M059J (cell line): ENCODE results near the gene REM1. TPM values are rescaled to one million over a fixed set of nuclear protein-coding genes. Genes with fewer than 3 reads are reported as not detected.
A peak's percentile ranks its signal among the peaks of the same experiment; 100 is the strongest.
"Not testable (repeated sequence)": the region's sequence is repeated elsewhere in the genome, so short reads cannot be mapped to it uniquely, and the experiment has no call there.

Source experiments
- DNase-seq: peaks from one replicate; pipeline ENCODE4 v3.0.0-alpha.2; 2012; ENCODE audit warnings: low read depth
- total RNA-seq: library from RNA; depleted of rRNA; stranded (reverse); fragments of >200 nt; shearing (Covaris generic); gene quantifications from 2 replicates; pipeline ENCODE4 v1.2.3, GENCODE V29; 2014

Gene REM1
- total RNA-seq, 1 experiment from 2014 or later = not detected

GRCh38 chr20:31484001-31484400 lies 8.9 kb downstream of the REM1 start:
- DNase-seq = no peak

DNA sequence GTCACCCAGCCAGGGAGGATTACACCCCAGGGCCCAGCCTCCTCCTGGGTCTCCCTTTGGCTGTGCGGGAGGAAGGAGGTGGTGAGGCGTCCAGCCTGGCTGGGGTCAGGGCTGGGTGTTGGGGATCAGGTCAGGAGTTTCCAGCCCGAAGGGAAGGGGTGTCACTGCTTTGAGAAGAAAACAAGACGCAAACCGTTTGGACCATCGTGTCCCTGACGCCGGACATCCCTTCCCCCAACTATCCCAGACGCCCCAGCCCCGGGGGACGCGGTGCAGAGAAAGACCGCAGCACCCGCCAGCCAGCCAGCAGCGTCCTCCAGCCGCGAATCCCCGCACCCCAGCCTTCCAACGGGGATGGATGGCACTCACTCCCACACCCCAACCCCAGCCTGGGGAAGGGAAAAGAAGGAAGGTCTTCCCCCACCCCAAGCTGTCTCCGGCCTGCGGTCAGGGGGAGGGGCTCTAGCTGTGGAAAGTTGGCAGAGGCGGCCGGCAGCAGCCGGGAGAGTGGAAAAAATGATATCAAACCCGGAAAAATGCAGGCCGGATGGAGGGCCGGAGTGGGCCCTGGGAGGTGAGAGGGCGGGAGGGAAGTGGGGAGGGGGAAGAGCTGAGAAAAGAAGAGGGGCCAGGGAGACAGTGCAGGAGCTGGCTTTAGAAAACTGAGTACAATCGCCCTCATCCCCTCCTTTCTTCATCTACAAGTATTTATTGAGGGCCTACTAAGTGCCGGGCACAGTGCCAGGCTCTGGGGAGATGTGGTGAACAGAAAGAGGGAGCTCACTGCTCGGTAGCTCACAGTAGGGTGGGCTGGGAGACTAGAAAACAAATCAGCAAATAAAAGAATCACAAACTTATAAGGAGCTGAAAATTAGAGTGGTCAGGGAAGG lies 10.6 kb downstream of the REM1 start:
- peak; percentile 83 for DNase-seq

DNA sequence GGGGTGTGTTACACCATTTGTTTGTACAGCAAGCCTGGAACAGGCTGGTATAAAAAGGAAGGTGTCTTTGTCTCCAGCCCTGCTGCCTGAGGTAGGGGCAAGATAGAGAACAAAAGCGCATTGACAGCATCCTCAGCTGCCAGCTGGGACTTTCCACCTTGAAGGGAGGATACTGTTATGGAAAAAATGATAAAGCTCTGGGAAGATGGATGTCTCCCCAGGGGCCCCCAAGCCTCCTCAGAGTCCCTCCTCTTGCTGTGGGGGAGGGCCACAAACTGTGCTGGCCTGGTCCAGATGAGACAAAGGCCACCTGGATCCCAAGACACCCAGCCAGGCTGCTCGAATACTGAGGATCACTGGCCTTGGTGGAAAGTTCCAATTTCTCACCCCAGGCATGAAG lies 13.0 kb downstream of the REM1 start:
- DNase-seq = no peak

- no peak for DNase-seq
These were observed 14.1 kb downstream of the REM1 start for GRCh38 chr20:31489152-31489551.

DNA sequence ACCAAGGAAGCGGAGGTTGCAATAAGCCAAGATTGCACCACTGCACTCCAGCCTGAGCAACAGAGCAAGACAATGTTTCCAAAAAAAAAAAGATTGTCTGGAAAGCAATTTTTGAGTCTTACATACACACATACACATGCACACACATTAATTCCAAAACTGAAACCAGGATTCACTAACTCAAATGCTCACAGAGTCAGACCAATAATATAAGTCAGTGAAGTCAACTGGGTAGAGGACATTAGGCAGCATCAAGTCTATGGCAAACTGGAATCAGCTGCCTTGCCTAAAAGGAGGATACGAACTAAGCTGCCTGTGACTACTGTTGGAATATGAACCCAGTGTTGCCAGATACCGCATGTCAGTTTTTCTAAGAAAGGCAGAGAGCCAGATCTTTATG lies 15.7 kb downstream of the REM1 start:
- DNase-seq = no peak

GRCh38 chr20:31494131-31494530 lies 19.0 kb downstream of the REM1 start:
- DNase-seq = peak; percentile 81

- DNase-seq = peak; percentile 57
These were observed 21.7 kb downstream of the REM1 start for GRCh38 chr20:31496761-31497295.

DNA sequence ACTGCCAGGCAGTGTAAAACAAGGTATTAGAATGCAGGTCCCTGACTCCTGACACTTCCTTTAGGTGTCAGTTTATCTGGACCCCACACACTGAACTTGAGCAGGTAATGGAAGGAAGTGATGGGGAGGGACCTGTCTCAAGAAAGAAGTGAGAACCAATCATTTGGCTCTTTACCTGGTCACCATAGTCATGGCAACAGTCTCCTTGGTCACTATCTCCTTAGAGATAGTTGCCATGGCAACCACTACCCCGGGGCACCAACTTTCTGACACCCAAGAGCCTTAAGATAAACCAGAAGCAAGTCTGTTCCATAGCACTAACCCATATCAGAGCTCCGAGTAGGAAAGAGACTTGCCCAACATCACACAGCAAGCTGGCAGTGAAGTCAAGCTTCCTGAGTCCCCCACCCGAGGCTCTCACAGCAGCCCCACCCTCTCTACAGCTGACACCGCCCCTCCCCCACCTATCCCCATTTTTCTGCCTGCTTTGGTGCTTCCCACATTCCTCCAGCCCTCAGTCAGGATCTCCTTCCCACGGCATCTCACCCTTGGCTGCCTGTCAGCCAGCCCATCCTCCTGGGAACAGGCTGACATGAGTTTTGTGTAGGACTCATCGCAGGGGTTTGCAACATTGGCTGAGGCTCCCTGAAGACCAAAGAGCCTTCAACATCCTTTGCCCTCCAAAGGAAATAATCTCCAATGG lies 22.9 kb downstream of the REM1 start:
- peak; percentile 45 for DNase-seq

- no peak for DNase-seq
These were observed 25.4 kb downstream of the REM1 start for GRCh38 chr20:31500527-31500926.

- DNase-seq = peak; percentile 85
These were observed 28.0 kb downstream of the REM1 start for GRCh38 chr20:31502884-31503673.

DNA sequence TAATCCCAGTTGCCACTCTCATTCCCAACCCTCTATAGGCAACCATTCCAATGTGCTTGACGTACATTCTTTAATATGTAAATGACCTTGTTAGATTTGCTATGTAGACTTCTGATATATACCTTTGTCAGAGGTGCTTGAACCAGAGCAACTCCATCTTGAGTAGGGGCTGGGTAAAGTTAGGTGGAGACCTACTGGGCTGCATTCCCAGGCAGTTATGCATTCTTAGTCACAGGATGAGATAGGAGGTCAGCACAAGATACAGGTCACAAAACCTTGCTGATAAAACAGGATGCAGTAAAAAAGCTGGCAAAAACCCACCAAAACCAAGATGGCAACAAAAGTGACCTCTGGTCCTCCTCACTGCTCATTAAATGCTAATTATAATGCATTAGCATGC lies 30.8 kb downstream of the REM1 start:
- DNase-seq = peak; percentile 72

GRCh38 chr20:31508517-31509244 lies 33.6 kb downstream of the REM1 start:
- no peak for DNase-seq

DNA sequence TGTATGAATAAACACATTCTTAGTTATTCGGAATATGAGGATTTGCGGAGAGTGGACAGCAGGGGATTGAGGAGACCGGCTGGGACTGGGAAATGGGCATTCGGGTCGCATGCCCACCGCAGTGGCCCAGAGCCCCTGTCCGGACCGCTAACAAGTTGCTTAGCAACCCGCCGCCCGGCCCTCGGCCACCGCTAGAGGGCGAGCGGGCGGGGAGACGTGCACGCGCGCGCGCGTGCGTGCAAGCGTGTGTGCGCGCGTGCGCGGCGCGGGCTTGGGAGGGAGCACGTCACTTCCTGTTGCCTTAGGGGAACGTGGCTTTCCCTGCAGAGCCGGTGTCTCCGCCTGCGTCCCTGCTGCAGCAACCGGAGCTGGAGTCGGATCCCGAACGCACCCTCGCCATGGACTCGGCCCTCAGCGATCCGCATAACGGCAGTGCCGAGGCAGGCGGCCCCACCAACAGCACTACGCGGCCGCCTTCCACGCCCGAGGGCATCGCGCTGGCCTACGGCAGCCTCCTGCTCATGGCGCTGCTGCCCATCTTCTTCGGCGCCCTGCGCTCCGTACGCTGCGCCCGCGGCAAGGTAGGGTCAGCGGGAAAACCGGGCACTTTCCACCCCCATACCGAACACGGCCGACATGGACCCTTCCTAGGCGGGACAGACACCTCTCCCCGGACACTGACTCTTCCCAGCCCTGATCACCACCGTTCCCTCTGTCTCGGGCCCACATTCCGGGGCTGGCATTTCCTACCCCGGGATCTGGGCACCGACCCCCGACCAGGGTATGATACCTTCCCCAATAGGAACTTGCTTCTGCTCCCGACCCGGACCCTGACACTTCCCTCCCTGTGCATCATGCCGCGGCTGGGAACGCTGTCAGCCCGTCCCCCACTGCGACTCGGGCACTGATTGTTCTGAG lies 39.3 kb downstream of the REM1 start, which contains the start of gene HM13:
Gene HM13, plus strand, starts transcription at position 289 of the 918 bp plus-strand sequence. Its CDS starts 110 bp downstream, at position 399.
- DNase-seq = peak; percentile 93

- no peak for DNase-seq
These were observed 40.1 kb downstream of the REM1 start for GRCh38 chr20:31515072-31515774.

- peak; percentile 24 for DNase-seq
These were observed 40.7 kb downstream of the REM1 start for GRCh38 chr20:31515775-31516107.

DNA sequence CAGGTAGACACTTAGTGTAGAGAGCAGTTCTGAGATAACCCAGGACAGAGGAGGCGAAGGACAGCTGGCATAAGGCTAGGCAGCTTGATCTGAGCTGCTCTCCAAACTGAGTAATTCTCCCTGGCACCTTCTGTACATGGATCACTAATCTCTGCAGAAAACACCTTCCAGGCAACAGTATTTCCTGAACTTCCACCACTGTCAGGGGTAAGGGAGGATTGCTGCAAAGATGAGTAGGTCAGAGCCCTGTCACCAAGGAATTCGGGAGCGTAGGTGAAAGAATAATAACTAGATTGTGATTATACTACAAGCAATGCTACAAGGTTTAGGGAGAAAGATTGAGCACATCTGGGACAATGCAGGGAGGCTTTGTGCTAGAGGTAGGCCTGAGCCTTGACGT lies 41.1 kb downstream of the REM1 start:
- no peak for DNase-seq

DNA sequence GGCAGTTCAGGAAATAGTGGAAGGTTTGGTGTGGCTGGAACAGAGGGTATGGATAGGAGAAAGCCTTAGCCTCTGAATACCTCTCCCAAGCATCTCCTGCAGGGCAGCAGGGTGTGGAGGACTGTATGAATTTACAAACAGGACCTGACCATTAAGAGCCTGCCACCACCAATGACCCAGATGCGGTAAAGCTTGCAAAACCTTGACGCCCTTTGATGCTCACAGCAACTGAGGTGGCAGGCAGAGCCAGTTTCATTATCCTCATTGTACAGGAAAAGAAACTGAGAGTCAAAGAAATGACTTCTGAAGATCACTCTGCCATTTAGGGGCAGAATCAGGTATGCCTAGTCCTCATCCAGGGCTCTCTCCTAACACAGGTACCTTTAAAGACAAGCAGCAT lies 41.6 kb downstream of the REM1 start:
- no peak for DNase-seq

DNA sequence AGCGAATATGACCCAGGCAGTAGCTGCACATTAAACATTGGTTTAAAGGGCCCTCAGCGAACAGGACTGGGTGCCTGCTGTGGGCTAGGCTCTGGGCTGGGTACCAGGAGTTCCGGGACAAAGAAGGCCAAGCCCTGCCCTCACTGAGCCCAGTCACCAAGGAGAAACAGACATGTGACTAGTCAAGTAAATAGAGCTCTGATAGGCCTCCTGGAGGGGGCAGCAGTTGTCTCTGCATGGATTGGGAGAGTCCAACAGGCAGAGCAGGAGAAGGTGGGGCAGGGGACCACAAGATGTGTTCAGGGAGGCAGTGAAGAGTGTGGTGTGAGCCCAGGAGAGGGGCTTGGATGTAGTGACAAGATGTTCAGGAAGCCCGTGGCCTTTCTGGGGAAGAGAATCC lies 42.3 kb downstream of the REM1 start:
- peak; percentile 79 for DNase-seq

DNA sequence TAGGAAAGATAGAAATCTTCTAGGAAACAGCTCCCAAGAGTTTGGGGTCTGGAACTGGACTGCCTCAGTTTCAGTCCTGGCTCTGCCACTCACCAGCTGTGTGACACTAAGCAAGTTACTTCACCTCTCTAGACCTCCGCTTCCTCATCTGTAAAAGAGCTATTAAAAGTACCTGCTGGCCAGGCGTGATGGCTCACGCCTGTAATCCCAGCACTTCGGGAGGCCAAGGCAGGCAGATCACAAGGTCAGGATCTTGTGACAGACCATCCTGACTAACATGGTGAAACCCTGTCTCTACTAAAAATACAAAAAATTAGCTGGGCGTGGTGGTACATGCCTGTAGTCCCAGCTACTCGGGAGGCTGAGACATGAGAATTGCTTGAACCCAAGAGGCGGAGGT lies 46.2 kb downstream of the REM1 start:
- not testable (repeated sequence) for DNase-seq

GRCh38 chr20:31522731-31523130 lies 47.6 kb downstream of the REM1 start:
- DNase-seq = no peak
